Natural killer cell (primary cell): Measurements from ENCODE around the gene HINT2. TPM values are rescaled to one million over a fixed set of nuclear protein-coding genes. Genes with fewer than 3 reads are reported as not detected.

Source experiments
- ATAC-seq, 3 donors: fragments of 150-1000 bp in 2 of 3; fragments of 200-7000 bp in 1 of 3; cut with Tn5 transposase; 1 replicate in 1 of 3; 2 replicates in 2 of 3; pipeline ENCODE4 v1.10.0; 2021; ENCODE audit warnings: mild to moderate bottlenecking in 2 of 3, moderate library complexity in 2 of 3
- DNase-seq, 2 donors: peaks; one replicate each; pipeline versions ENCODE4 v3.0.0 to v3.0.0-alpha.2; 2013 to 2021; ENCODE audit warnings: mixed read lengths in 1 of 2
- H3K27ac ChIP-seq: one replicate; pipeline ENCODE4 v1.5.1; 2013; ENCODE audit warnings: mild to moderate bottlenecking, low read length
- H3K27me3 ChIP-seq: one replicate; pipeline ENCODE4 v1.6.1; 2013; ENCODE audit warnings: low read length; ENCODE audit not compliant: control insufficient read depth, insufficient read depth
- H3K36me3 ChIP-seq: one replicate; pipeline ENCODE4 v1.6.1; 2013; ENCODE audit warnings: low read length; ENCODE audit not compliant: control insufficient read depth, insufficient read depth
- H3K4me1 ChIP-seq: one replicate; pipeline ENCODE4 v1.6.1; 2013; ENCODE audit warnings: low read length; ENCODE audit not compliant: control insufficient read depth, insufficient read depth
- H3K4me3 ChIP-seq: one replicate; pipeline ENCODE4 v1.5.1; 2013; ENCODE audit warnings: low read length
- H3K9me3 ChIP-seq: one replicate; pipeline ENCODE4 v1.6.1; 2013; ENCODE audit warnings: low read length; ENCODE audit not compliant: control insufficient read depth, insufficient read depth
- H3K27ac Mint-ChIP-seq, 2 donors: one replicate each; pipeline ENCODE4 v1.8.0; 2022; ENCODE audit warnings: mild to moderate bottlenecking in 2 of 2, mixed read lengths in 2 of 2, moderate library complexity in 1 of 2
- H3K27me3 Mint-ChIP-seq, 2 donors: one replicate each; pipeline ENCODE4 v1.8.0; 2022; ENCODE audit warnings: low read depth in 2 of 2, mixed read lengths in 2 of 2
- H3K36me3 Mint-ChIP-seq: one replicate; pipeline ENCODE4 v1.8.0; 2022; ENCODE audit warnings: mixed read lengths
- H3K4me1 Mint-ChIP-seq, 2 donors: one replicate each; pipeline ENCODE4 v1.8.0; 2022; ENCODE audit warnings: mixed read lengths in 2 of 2
- H3K4me3 Mint-ChIP-seq: one replicate; pipeline ENCODE4 v1.8.0; 2022; ENCODE audit warnings: mild to moderate bottlenecking, moderate library complexity, mixed read lengths
- H3K9me3 Mint-ChIP-seq, 2 donors: one replicate each; pipeline ENCODE4 v1.8.0; 2022; ENCODE audit warnings: mixed read lengths in 2 of 2
- WGBS: methylation state at CpG from one replicate; pipeline ENCODE4 v1.1.7; 2013; ENCODE audit warnings: missing lambda C conversion rate; ENCODE audit not compliant: insufficient coverage; 5-methylcytosine and 5-hydroxymethylcytosine counted together
- intact Hi-C: fragments of 100-400 bp; cut with micrococcal nuclease; formaldehyde crosslinking; loops from one replicate; pipeline ENCODE4 v1.14.2; 2022
- total RNA-seq, 4 donors: library from RNA; stranded (reverse); fragments of 120-200 nt in 1 of 4; gene quantifications; one replicate each; pipeline versions ENCODE4 v1.2.3 to v1.2.4, GENCODE V29; 2013 to 2022
- TF ChIP-seq, protein P1 (sequence below): fragments of 200-600 bp; IDR thresholded peaks from one replicate; pipeline ENCODE4 v1.8.0; 2022; ENCODE audit warnings: antibody characterized with exemption

Gene HINT2
- total RNA-seq, 3 donors from 2014 or later (not counting 1 experiment from before 2014, with no cell fraction given), result 25.8 to 27.5 (median 25.9) TPM

DNA sequence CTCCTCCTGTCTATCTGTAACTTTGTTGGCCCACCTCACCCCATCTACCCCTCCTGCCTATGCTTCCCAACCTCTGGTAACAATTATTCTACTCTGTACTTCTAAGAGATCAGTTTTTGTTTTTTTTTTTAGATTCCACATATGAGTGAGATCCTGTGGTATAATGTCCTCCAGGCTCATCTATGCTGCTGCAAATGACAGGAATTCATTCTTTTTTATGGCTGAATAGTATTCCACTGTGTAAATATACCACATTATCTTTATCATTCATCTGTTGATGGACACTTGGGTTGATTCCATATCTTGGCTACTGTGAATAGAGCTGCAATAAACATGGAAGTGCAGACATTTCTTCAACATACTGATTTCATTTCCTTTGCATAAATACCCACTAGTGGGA lies 31.4 kb downstream of the HINT2 start:
- Mint-ChIP-seq H3K27me3 (no peaks in the 10 kb centered on the region), H3K4me3 (no peak overlapping the region), H3K36me3 (no peaks in the 10 kb centered on the region), H3K27ac (no peak overlapping the region), H3K9me3 (no peaks in the 10 kb centered on the region), H3K4me1 (no peaks in the 10 kb centered on the region)
- Histone ChIP-seq H3K4me3 (no peak overlapping the region), H3K9me3 (no peaks in the 10 kb centered on the region), H3K36me3 (peaks cover 6% of the 10 kb centered on the region), H3K27me3 (no peaks in the 10 kb centered on the region), H3K27ac (no peak overlapping the region), H3K4me1 (no peaks in the 10 kb centered on the region)
- intact Hi-C loops, result no loop called here
- no peak for ATAC-seq
- TF ChIP-seq, protein P1, sequence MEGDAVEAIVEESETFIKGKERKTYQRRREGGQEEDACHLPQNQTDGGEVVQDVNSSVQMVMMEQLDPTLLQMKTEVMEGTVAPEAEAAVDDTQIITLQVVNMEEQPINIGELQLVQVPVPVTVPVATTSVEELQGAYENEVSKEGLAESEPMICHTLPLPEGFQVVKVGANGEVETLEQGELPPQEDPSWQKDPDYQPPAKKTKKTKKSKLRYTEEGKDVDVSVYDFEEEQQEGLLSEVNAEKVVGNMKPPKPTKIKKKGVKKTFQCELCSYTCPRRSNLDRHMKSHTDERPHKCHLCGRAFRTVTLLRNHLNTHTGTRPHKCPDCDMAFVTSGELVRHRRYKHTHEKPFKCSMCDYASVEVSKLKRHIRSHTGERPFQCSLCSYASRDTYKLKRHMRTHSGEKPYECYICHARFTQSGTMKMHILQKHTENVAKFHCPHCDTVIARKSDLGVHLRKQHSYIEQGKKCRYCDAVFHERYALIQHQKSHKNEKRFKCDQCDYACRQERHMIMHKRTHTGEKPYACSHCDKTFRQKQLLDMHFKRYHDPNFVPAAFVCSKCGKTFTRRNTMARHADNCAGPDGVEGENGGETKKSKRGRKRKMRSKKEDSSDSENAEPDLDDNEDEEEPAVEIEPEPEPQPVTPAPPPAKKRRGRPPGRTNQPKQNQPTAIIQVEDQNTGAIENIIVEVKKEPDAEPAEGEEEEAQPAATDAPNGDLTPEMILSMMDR, result no peak
- DNase-seq, result no peak

DNA sequence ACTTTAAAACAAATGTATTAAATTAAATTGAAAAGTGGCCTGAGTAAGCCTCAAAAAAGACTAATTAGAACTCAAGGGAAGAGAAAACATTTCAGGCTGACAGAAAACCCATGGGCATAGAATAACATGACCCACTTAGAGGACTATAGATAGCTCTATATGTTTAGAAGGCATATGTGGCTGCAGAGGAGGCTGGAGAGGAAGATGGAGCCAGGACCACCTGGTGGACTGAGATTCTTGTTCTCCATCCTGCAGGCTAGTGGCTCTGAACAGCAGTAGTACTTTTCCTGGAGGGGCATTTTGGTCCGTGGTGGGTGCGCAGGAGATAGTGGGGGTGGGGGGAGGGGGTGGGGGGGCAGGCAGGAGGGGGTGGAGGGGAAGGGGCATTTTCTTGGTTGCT lies 33.8 kb downstream of the HINT2 start:
- TF ChIP-seq, protein P1, result no peak
- ATAC-seq, result no peak
- intact Hi-C loops, result no loop called here
- Mint-ChIP-seq H3K4me3 (no peak overlapping the region), H3K4me1 (no peaks in the 10 kb centered on the region), H3K36me3 (no peaks in the 10 kb centered on the region), H3K9me3 (no peaks in the 10 kb centered on the region), H3K27ac (no peak overlapping the region), H3K27me3 (no peaks in the 10 kb centered on the region)
- Histone ChIP-seq H3K36me3 (peaks cover 6% of the 10 kb centered on the region), H3K4me3 (no peak overlapping the region), H3K27ac (no peak overlapping the region), H3K4me1 (no peaks in the 10 kb centered on the region), H3K9me3 (no peaks in the 10 kb centered on the region), H3K27me3 (no peaks in the 10 kb centered on the region)
- DNase-seq, result no peak
- no CpG with 5 or more reads among the region's 2 CpGs for WGBS

DNA sequence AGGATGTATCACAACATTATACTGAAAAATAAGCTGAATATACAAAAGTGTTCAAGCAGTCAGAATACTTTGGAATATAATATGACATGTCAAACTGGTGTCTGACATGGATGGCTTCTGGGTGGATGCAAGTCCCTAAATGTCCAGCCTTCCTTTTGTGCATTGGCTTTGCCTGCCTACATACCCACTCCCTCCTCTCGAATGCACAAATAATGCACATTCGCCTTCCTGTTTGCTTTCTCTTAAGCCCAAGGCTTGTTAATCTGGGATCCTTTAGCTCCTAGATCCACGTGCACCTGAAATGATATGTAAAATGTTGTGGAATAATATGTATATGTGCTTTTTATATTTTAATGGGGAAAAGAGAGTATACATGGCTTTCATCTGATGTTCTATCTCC lies 36.3 kb downstream of the HINT2 start:
- H3K36me3 Mint-ChIP-seq, result no peaks in the 10 kb centered on the region
- no peaks in the 10 kb centered on the region for H3K9me3 Mint-ChIP-seq
- no peak overlapping the region for H3K4me3 Mint-ChIP-seq
- intact Hi-C loops, result no loop called here
- Histone ChIP-seq H3K27me3 (no peaks in the 10 kb centered on the region), H3K4me1 (no peaks in the 10 kb centered on the region), H3K27ac (no peak overlapping the region), H3K9me3 (no peaks in the 10 kb centered on the region), H3K36me3 (no peaks in the 10 kb centered on the region), H3K4me3 (no peak overlapping the region)
- no peaks in the 10 kb centered on the region for H3K27me3 Mint-ChIP-seq
- H3K27ac Mint-ChIP-seq, result no peak overlapping the region
- TF ChIP-seq, protein P1, result no peak
- DNase-seq, result no peak
- ATAC-seq, result no peak
- 97% methylated on average over 3 of the region's 3 CpGs for WGBS
- H3K4me1 Mint-ChIP-seq, result peaks cover 0 to 4% of the 10 kb centered on the region in 2 donors

DNA sequence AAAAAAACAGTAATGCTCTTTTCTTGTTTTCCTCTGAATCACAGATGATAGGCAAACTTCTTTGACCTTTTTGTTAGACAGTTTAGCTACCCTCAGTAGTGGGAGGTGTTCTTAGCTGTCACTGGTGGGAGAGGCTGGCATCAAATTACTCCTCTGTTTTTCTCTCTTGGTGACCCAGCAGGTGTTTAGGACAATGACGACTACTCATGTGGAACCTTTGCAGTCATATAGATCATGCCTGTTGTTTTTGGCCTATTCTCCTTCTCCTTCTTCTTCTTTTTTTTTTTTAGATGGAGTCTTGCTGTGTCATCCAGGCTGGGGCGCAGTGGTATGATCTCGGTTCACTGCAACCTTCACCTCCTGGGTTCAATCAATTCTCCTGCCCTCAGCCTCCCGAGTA lies 38.8 kb downstream of the HINT2 start:
- Mint-ChIP-seq H3K9me3 (no peaks in the 10 kb centered on the region), H3K27ac (no peak overlapping the region), H3K4me1 (peaks cover 0 to 4% of the 10 kb centered on the region in 2 donors), H3K27me3 (no peaks in the 10 kb centered on the region), H3K4me3 (no peak overlapping the region), H3K36me3 (no peaks in the 10 kb centered on the region)
- H3K27ac ChIP-seq, result no peak overlapping the region
- H3K36me3 ChIP-seq, result no peaks in the 10 kb centered on the region
- no peak overlapping the region for H3K4me3 ChIP-seq
- no peaks in the 10 kb centered on the region for H3K9me3 ChIP-seq
- intact Hi-C loops, result no loop called here
- TF ChIP-seq, protein P1, result no peak
- ATAC-seq (no peak), DNase-seq (no peak)
- H3K27me3 ChIP-seq, result no peaks in the 10 kb centered on the region
- no peaks in the 10 kb centered on the region for H3K4me1 ChIP-seq
- WGBS, result 70% methylated on average over 4 of the region's 4 CpGs
